Activated CD4-positive, alpha-beta T cell treated with anti-CD3 and anti-CD28 coated beads for 24 hours (primary cell): Measurements from ENCODE around the gene UCK1.

Experiments
- DNase-seq, 2 donors: peaks; one replicate each; pipeline ENCODE4 v3.0.0-alpha.2; 2020; ENCODE audit warnings: low read depth in 2 of 2

The UCK1 gene

DNA sequence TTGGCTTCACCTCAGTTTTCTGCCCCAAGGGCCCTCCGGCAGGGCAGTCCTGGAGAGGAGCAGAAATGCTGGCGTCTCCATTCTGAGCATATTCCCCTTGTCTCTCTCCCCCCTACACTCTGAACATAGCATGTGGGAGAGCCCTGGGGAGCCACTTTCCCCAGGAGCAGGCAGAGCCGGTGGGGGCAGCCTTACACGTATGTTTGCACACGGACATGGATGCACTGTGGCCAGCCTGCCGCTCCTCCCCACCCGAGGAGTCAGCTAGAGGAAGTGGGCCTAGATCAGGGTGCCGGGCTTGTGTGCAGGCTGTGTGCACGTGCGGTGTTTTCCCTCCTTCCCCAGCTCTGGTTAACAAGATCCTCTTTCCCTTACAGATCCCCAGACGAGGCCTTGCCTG is 53.7 kb downstream of the UCK1 start:
- no peak for DNase-seq

DNA sequence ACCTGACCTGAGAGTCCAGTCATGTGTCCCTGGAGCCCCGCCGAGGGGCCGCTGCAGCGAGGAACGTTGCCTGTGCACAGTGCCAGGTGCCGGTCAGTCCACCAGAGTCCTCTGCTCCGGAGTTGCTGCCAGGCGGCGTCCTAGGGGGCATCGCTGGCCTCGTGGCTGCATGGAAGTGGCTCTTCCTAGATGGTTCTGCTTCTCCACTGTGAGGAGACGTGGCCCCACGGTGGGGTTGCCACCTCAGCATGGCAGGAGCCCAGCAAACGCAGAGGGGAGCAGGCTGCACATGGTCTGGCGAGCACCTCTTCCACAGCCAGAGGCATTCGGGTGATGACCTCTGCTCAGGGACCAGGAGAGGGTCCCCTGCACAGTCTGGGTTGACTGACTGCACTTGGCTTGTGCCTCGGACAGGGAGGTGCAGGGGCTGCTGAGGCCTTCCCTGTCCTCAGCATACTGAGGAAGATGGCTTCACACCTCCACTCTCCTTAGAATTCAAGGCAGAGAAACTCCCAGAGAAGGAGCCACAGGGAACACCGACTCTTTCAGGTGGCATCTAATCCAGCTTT is 54.2 kb downstream of the UCK1 start:
- no peak for DNase-seq

DNA sequence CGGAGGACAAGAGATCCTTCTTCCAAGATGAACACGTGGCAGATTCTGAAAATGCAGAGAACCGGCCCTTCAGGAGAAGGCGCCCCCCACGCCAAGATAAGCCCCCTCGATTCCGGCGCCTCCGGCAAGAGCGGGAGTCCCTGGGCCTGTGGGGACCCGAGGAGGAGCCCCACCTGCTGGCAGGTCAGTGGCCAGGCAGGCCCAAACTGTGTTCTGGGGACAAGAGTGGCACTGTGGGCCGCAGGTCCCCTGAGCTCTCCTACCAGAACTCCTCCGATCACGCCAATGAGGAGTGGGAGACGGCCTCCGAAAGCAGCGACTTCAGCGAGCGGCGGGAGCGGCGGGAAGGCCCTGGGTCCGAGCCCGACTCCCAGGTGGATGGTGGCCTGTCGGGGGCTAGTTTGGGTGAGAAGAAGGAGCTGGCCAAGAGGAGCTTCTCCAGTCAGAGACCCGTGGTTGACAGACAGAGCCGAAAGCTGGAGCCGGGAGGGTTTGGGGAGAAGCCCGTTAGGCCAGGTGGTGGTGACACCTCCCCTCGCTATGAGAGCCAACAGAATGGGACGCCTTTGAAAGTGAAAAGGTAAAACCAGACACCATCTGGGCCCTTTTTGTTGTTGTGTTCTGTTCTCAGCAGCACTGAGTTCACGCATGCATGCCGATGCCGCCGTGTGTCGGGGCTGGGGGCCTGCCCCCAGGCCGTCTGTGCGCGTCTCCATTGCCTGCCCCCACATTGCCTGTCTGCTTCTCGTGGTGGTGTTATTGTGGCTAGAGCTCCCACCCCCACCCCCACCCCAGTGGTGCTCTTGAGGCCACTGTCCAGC is 54.9 kb downstream of the UCK1 start:
- no peak for DNase-seq

DNA sequence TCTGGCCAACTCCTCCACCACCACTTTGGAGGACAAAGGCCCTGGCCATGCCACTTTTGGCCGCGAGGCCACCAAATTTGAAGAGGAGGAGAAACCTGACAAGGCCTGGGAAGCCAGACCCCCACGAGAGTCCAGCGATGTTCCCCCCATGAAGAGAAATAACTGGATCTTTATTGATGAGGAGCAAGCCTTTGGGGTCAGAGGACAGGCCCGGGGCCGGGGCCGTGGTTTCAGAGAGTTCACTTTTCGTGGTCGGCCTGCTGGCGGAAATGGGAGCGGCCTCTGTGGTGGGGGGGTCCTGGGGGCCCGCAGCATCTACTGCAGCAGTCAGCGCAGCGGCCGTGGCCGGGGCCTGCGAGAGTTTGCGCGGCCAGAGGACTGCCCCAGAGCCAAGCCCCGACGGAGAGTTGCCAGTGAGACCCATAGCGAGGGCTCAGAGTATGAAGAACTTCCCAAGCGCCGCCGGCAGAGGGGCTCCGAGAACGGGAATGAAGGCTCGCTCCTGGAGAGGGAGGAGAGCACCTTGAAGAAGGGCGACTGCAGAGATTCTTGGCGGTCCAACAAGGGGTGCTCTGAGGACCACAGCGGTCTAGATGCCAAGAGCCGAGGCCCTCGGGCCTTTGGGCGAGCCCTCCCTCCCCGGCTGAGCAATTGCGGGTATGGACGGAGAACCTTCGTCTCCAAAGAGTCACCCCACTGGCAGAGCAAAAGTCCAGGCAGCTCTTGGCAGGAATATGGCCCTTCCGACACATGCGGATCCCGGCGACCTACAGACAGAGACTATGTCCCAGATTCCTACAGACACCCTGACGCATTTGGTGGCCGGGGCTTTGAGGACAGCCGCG is 55.7 kb downstream of the UCK1 start:
- no peak for DNase-seq

DNA sequence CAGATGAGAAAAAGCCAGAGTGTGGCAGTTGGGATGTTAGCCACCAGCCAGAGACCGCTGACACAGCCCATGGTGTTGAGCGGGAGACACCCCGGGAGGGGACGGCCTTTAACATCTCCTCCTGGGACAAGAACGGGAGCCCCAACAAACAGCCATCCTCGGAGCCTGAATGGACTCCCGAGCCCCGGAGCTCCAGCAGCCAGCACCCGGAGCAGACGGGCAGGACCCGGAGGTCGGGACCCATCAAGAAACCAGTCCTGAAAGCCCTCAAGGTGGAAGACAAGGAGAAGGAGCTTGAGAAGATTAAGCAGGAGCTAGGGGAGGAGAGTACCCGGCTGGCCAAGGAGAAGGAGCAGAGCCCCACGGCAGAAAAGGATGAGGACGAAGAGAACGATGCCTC is 56.4 kb downstream of the UCK1 start:
- no peak for DNase-seq

DNA sequence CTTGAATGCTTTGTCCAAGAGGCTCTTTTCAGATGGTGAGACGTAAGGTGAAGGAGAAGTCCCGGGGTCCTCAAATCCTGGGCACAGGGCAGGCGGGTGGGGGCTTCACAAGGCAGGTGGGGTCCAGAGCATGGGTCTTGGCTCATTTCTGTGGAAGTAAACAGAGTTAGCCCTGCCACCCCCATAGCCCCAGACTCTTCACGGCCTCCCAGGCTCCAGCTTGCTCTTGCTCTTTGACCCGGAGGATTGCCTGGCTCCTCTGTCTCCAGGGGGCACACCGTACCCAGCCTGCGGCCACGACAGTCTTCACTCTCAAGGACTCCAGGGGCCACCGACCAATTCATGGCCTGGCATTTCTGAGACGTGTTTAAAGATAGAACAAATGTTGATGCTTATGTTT is 57.2 kb downstream of the UCK1 start:
- DNase-seq: no peak
